Stimulated activated CD8-positive, alpha-beta memory T cell treated with anti-CD3 and anti-CD28 coated beads, Interleukin-12 subunit alpha, Interleukin-12 subunit beta, amount 100 ng/mL, for 4 hours (primary cell): ENCODE data around the gene KRT27.
"Not testable (repeated sequence)": the region's sequence is repeated elsewhere in the genome, so short reads cannot be mapped to it uniquely, and the experiment has no call there.

Source experiments
- DNase-seq: peaks from one replicate; pipeline ENCODE4 v3.0.0-alpha.2; 2020; ENCODE audit warnings: low read depth

KRT27 gene, protein sequence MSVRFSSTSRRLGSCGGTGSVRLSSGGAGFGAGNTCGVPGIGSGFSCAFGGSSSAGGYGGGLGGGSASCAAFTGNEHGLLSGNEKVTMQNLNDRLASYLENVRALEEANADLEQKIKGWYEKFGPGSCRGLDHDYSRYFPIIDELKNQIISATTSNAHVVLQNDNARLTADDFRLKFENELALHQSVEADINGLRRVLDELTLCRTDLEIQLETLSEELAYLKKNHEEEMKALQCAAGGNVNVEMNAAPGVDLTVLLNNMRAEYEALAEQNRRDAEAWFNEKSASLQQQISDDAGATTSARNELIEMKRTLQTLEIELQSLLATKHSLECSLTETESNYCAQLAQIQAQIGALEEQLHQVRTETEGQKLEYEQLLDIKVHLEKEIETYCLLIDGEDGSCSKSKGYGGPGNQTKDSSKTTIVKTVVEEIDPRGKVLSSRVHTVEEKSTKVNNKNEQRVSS

DNA sequence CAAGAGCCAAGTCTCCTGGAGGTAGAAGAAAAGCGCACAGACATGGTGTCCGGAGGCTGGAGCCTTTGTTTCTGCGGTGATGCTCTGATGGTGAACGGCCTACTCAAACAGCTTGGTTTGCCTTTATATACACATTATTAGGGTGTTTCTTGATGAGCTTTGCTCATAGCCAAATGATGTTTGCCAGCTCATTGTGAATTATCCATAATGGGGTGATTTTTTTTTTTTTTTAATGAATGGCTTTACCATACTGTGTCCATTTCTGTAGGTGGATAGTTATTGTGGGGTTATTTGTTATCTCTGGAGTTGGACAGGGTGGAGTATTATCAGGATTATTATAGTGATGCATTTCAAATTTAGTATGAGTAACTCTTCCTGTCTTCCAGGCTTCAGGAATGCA, at the start of gene KRT27:
Gene KRT27, minus strand, starts transcription at position 101 of the 400 bp plus-strand sequence. Its CDS starts 57 bp downstream, at position 44.
- DNase-seq, result no peak

GRCh38 chr17:40830085-40830776, 47.9 kb upstream of the KRT27 start:
- DNase-seq, result no peak

GRCh38 chr17:40828454-40829044, 46.2 kb upstream of the KRT27 start:
- no peak for DNase-seq

- no peak for DNase-seq
These were observed 45.5 kb upstream of the KRT27 start for GRCh38 chr17:40827746-40828453.

- DNase-seq, result no peak
These were observed 43.2 kb upstream of the KRT27 start for GRCh38 chr17:40825599-40825998.

DNA sequence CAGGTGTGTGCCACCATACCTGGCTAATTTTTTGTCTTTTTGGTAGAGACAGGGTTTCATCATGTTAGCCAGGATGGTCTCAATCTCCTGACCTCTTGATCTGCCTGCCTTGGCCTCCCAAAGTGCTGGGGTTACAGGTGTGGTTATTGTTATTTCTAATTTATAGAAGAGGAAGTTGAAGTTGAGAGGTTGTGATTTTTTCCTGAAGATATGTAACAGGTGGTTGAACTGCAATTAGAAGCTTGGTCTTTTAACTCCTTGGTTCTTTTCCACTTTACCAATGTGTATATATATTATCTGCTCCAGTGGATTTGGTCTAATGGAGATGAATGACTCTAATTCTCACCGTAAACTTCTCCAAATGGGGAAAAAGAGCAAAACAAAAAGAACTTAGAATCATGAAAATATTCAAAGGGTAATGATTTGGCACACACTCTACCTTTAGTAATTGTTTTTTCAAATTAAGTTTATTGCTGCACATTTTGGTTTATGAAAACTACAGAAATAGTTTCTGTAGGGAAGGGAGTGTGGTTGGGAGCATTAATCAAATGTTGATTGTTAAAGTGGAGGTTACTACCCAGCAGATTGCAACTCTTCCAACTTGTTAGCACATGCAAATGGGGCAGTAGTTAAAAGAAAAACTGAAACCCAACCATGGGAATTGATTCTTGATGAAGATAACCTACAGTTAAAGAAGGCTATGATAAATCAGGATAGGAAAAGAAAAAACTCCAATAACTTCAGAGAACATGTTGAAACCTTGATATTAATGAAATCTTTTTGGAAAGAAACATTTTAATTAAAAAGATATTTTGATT, 41.9 kb upstream of the KRT27 start:
- no peak for DNase-seq

DNA sequence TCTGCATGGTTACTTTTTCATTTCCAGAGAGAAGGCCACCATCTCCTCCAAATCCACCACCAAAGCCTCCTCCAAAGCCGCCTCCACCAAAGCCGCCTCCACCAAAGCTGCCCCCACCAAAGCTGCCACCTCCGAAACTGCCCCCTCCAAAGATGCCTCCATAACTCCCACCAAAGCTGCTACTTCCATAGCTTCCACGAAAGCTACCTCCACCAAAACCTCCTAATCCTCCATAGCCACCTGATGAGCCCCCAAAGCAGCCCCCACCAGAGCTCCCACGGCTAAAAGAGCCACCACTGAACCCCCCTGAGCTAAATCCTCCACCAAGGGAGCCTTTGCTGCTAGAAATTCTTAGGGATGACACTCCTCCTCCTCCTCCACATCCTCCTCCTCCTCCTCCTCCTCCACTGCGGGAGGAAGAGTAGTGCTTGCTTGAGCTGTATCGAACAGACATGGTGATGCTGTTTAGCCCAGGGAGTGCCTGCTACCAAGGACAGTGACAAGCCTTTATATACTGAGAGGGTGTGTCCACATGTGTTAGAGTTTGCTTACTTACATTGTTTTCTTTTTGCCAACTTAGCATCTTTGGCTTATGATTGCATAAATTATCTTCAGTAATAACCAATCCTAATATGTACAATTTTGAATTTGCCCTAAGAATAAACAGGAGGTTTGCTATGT, 39.9 kb upstream of the KRT27 start, which contains the start of gene KRT10:
Gene KRT10, minus strand, starts transcription at position 483 of the 681 bp plus-strand sequence. Its CDS starts 29 bp downstream, at position 454.
- DNase-seq, result no peak

GRCh38 chr17:40821536-40821935, 39.2 kb upstream of the KRT27 start:
- DNase-seq, result no peak

DNA sequence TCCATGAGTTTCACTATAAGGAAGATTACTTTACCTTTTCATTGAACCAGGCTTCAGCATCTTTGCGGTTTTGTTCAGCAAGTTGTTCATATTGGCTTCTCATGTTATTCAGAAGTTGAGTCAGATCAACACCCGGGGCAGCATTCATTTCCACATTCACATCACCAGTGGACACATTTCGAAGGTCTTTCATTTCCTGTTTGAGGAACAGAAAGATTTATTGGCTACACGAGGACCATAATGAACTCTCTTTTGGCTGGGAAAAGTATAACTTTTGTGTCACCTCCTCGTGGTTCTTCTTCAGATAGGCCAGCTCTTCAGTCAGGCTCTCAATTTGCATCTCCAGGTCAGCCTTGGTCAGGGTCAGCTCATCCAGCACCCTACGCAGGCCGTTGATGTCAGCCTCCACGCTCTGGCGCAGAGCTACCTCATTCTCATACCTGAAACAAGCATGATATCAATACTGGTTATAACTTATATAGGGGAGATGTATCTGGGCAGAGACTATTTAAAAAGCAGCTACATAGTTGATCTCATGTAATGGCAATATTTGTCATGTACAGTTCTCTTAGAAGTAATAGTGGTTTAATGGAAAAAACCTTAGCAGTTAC, 38.0 kb upstream of the KRT27 start:
- DNase-seq, result no peak

DNA sequence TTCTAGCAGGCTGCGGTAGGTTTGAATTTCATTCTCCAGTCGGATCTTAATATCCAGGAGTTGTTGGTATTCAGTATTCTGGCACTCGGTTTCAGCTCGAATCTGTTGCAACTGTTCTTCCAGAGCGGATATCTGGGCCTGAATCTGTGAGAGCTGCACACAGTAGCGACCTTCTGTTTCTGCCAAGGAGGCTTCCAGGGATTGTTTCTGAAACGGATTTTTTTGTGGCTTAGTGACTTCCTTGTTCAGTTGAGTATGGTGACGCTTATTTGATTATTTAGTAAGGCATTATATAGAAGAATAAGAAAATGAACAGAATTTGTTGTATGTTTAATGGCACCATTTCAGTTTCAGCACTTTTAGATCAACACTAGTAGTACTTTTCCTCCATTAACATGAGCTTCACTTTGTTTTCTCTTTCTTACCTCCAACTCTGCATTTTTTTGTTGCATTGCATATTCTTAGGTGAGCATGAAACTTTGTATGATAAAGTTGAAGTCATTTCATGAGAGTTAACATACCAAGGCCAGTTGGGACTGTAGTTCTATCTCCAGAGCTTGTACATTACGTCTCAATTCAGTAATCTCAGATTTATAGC, 37.3 kb upstream of the KRT27 start:
- DNase-seq, result no peak

GRCh38 chr17:40818733-40819527, 36.6 kb upstream of the KRT27 start:
- peak; percentile 79 for DNase-seq

DNA sequence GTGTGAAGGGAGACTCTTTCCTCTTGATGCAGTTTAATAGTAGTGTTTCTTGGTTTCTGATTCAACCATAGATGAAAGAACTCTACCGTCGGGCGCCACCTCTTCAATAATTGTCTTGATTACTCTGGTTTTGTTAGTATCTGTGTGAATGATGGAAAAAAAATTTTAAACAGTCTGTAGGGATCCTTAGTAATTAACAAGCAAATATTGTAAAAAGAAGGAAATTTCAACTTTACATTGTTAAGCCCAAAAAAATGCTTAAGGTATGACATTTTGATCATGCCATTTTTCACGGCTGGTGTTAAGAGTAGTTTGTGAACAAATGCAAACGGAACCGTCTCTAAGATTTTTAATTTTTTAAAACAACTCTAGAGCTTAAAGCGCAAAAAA, 36.0 kb upstream of the KRT27 start:
- no peak for DNase-seq

DNA sequence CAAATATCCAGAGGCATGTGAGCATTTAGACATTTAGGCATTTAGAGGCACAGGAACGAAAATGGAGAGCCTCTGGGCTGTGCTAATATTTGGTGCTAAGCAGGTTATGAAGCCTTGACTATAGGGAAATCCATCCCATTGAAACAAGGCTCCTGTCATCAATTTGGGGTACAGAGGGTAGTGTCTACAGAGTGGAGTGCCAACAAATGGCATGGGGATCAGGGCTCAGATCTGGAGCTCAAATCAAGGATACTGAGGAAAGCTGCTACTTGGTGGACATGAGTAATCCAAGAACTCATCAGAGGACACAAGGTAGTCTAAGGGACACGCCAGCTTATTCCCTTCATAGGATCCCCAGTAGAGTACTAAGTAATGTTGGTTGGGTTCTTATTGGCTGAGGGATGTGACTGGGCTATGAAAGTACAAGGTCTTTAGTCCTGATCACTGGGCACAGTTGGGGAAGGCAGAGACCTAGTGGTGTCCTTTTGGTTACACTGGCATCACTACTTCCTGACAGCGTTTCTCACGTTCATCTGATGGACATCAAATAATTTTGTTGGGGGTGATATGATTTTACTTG, 34.8 kb upstream of the KRT27 start:
- no peak for DNase-seq

DNA sequence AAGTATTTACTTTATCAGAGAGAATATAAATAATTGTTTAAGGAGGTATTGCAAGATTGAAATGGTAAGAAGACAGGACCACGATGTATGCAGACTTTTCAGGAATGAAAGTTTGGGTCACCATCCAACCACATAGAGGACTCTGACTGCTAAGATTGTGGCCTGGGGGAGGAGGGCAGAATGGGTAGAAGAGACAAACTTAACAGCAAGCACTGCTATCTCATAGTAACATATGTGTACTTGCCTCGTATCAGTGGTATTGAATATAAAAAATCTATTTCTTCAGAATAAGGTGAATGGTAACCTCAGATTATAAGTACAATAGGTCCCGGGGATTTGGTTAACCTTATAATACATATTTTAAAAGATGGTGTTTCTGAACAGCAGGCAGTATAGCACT, 34.2 kb upstream of the KRT27 start:
- DNase-seq, result no peak

DNA sequence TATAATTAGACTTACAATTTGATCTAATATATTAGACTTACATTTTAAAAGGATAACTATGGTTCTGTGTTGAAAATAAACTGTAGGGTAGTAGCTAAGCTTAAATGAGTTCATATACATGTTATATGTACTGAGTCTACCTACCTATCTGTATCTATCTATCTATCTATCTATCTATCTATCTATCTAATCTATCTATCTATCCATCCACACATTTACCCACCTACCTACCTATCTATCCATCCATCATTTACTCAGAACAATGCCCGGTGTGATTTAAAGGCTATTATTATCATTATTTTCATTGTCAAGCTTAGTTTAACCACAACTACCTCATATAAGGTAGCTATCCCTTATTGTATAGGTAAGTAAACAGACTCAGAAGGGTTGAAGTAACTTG, 33.0 kb upstream of the KRT27 start:
- no peak for DNase-seq

- DNase-seq, result not testable (repeated sequence)
These were observed 32.3 kb upstream of the KRT27 start for GRCh38 chr17:40814657-40815056.

- DNase-seq, result no peak
These were observed 31.5 kb upstream of the KRT27 start for GRCh38 chr17:40813804-40814203.

- DNase-seq, result no peak
These were observed 30.3 kb upstream of the KRT27 start for GRCh38 chr17:40812639-40813038.

- no peak for DNase-seq
These were observed 28.1 kb upstream of the KRT27 start for GRCh38 chr17:40810494-40810893.
